Measurements from ENCODE around the gene CCL20.
"Not testable (repeated sequence)": the region's sequence is repeated elsewhere in the genome, so short reads cannot be mapped to it uniquely, and the experiment has no call there.

The CCL20 gene

GRCh38 chr2:227813562-227814353, at the start of gene CCL20:
Gene CCL20, plus strand, starts transcription at chr2:227813842. Its CDS starts 70 bp downstream, at chr2:227813912.
- DNase-seq = no peak

GRCh38 chr2:227765788-227766372, 47.8 kb upstream of the CCL20 start:
- DNase-seq (no peak), ATAC-seq (no peak)

More at GRCh38 chr2:227813562-227814353, at the start of gene CCL20:
- ATAC-seq = no peak

GRCh38 chr2:227766373-227766883, 47.2 kb upstream of the CCL20 start:
- DNase-seq = peak; percentile 73

GRCh38 chr2:227767830-227768229, 45.8 kb upstream of the CCL20 start:
- no peak for DNase-seq
- no peak for ATAC-seq

More at GRCh38 chr2:227766373-227766883, 47.2 kb upstream of the CCL20 start:
- ATAC-seq = peak; percentile 91

GRCh38 chr2:227772197-227772661, 41.4 kb upstream of the CCL20 start:
- ATAC-seq = no peak
- no peak for DNase-seq

GRCh38 chr2:227772932-227773331, 40.7 kb upstream of the CCL20 start:
- no peak for ATAC-seq
- DNase-seq = no peak

GRCh38 chr2:227774011-227774624, 39.5 kb upstream of the CCL20 start:
- ATAC-seq (no peak), DNase-seq (no peak)

- ATAC-seq (peak; percentile 70), DNase-seq (no peak)
Measured at GRCh38 chr2:227774895-227775842, 38.5 kb upstream of the CCL20 start.

GRCh38 chr2:227780981-227781615, 32.5 kb upstream of the CCL20 start:
- DNase-seq (no peak), ATAC-seq (no peak)

- ATAC-seq = no peak
- DNase-seq = no peak
Measured at GRCh38 chr2:227781841-227782240, 31.8 kb upstream of the CCL20 start.

- ATAC-seq = no peak
- DNase-seq = no peak
Measured at GRCh38 chr2:227782804-227783203, 30.8 kb upstream of the CCL20 start.

- ATAC-seq = peak; percentile 80
- no peak for DNase-seq
Measured at GRCh38 chr2:227783404-227784138, 30.1 kb upstream of the CCL20 start.

GRCh38 chr2:227785293-227785692, 28.3 kb upstream of the CCL20 start:
- DNase-seq (no peak), ATAC-seq (no peak)

GRCh38 chr2:227788561-227789018, 25.1 kb upstream of the CCL20 start:
- ATAC-seq = no peak
- DNase-seq = no peak

GRCh38 chr2:227789803-227790202, 23.8 kb upstream of the CCL20 start:
- DNase-seq (no peak), ATAC-seq (no peak)

GRCh38 chr2:227793148-227793712, 20.4 kb upstream of the CCL20 start:
- no peak for DNase-seq
- ATAC-seq = no peak

- no peak for ATAC-seq
Measured at GRCh38 chr2:227796045-227796711, 17.5 kb upstream of the CCL20 start.

GRCh38 chr2:227796768-227797167, 16.9 kb upstream of the CCL20 start:
- not testable (repeated sequence) for DNase-seq, ATAC-seq

More at GRCh38 chr2:227796045-227796711, 17.5 kb upstream of the CCL20 start:
- DNase-seq = no peak

GRCh38 chr2:227799202-227799601, 14.4 kb upstream of the CCL20 start:
- ATAC-seq (no peak), DNase-seq (no peak)
